Epithelial cell of esophagus (primary cell): ENCODE data around the gene PLD6.
A peak's percentile ranks its signal among the peaks of the same experiment; 100 is the strongest.

Experiments used
- DNase-seq: peaks from one replicate; pipeline ENCODE4 v3.0.0; 2010; ENCODE audit warnings: low read depth
- H3K4me3 ChIP-seq: 2 replicates; pipeline ENCODE4 v1.5.1; 2011; ENCODE audit warnings: mild to moderate bottlenecking, low read length, control low read depth
- CTCF ChIP-seq: IDR thresholded peaks from 2 replicates; pipeline ENCODE4 v1.5.1; 2011; ENCODE audit warnings: low read depth, mild to moderate bottlenecking, low read length, control low read depth, inconsistent platforms; ENCODE audit not compliant: insufficient read depth; ENCODE audit errors: missing control alignments

Gene PLD6

GRCh38 chr17:17170346-17170985 lies 35.7 kb downstream of the PLD6 start:
- TF ChIP-seq CTCF: no peak
- peak; percentile 73 for DNase-seq
- no peak overlapping the region for H3K4me3 ChIP-seq

- TF ChIP-seq CTCF: no peak
- no peak overlapping the region for H3K4me3 ChIP-seq
- no peak for DNase-seq
Observed at GRCh38 chr17:17169396-17169795, 36.7 kb downstream of the PLD6 start.

- no peak for DNase-seq
- TF ChIP-seq CTCF: no peak
- H3K4me3 ChIP-seq: no peak overlapping the region
Observed at GRCh38 chr17:17168401-17168800, 37.7 kb downstream of the PLD6 start.

- no peak for DNase-seq
- TF ChIP-seq CTCF: no peak
- H3K4me3 ChIP-seq: no peak overlapping the region
Observed at GRCh38 chr17:17167986-17168385, 38.1 kb downstream of the PLD6 start.

- no peak for DNase-seq
- no peak overlapping the region for H3K4me3 ChIP-seq
- TF ChIP-seq CTCF: no peak
Observed at GRCh38 chr17:17167356-17167755, 38.8 kb downstream of the PLD6 start.

GRCh38 chr17:17166446-17166845 lies 39.7 kb downstream of the PLD6 start:
- DNase-seq: no peak
- no peak overlapping the region for H3K4me3 ChIP-seq
- no peak for TF ChIP-seq CTCF

GRCh38 chr17:17165666-17166308 lies 40.3 kb downstream of the PLD6 start:
- no peak for DNase-seq
- H3K4me3 ChIP-seq: no peak overlapping the region
- TF ChIP-seq CTCF: no peak
